HepG2 (cell line): ENCODE results near the gene FAR1. TPM values are rescaled to one million over a fixed set of nuclear protein-coding genes. Genes with fewer than 3 reads are reported as not detected.

ENCODE experiments used
- ATAC-seq: fragments of 200-7000 bp; cut with Tn5 transposase; 3 replicates; pipeline ENCODE4 v1.9.1; 2020; ENCODE audit warnings: mild to moderate bottlenecking, moderate library complexity
- BruUV-seq: library from RNA; stranded (reverse); fragments of 400-500 nt; replicated peaks from 2 replicates; lab custom pipeline; 2021; lab: Mats Ljungman, UMichigan
- CTCF ChIA-PET: fragments of 300-600 bp; formaldehyde crosslinking; extraction: SDS; loops from one replicate; lab custom pipeline; 2021; ENCODE audit warnings: low total read pairs, inconsistent platforms, low intra/inter-chr PET ratio; lab: Yijun Ruan, JAX
- POLR2A ChIA-PET: fragments of 350-600 bp; sonication (Branson Sonifier 250); formaldehyde crosslinking; loops from one replicate; lab custom pipeline; 2020; ENCODE audit warnings: antibody characterized with exemption, inconsistent platforms; lab: Yijun Ruan, JAX
- DNase-seq: peaks from one replicate; pipeline ENCODE4 v3.0.0-alpha.2; 2015; ENCODE audit warnings: low spot score
- FAIRE-seq: peaks from 3 replicates; lab custom pipeline; 2011; peaks lifted over from hg19 to GRCh38; lab: Jason Lieb, UNC
- H2AFZ ChIP-seq: one replicate; pipeline ENCODE4 v1.6.1; 2011; ENCODE audit warnings: low read length, inconsistent platforms
- H3K27ac ChIP-seq: fragments of 300-600 bp; 3 replicates; pipeline ENCODE4 v1.8.0; 2011; ENCODE audit warnings: mixed run types, mild to moderate bottlenecking, mixed read lengths, low read length, inconsistent platforms; ENCODE audit not compliant: insufficient read depth; ENCODE audit errors: extremely low read length
- H3K27me3 ChIP-seq, 2 experiments: fragments of 200-600 bp in 1 of 2; 2 replicates in 1 of 2; 3 replicates in 1 of 2; pipeline versions ENCODE4 v1.6.0 to v1.8.0; 2011; ENCODE audit warnings: low read length in 2 of 2, mild to moderate bottlenecking in 2 of 2, moderate library complexity in 2 of 2, inconsistent platforms in 1 of 2; ENCODE audit not compliant: insufficient read depth in 2 of 2, control insufficient read depth in 1 of 2
- H3K36me3 ChIP-seq, 2 experiments: fragments of 200-600 bp in 1 of 2; replicated peaks in 1 of 2; 2 replicates in 1 of 2; 3 replicates in 1 of 2; pipeline versions ENCODE4 v1.5.1 to v1.8.0; 2011; ENCODE audit warnings: low read length in 2 of 2, inconsistent platforms in 1 of 2; ENCODE audit not compliant: insufficient read depth in 2 of 2, control insufficient read depth in 1 of 2
- H3K4me1 ChIP-seq: 2 replicates; pipeline ENCODE4 v1.5.1; 2012; ENCODE audit warnings: low read length, inconsistent platforms; ENCODE audit not compliant: insufficient read depth
- H3K4me2 ChIP-seq: 2 replicates; pipeline ENCODE4 v1.6.0; 2011; ENCODE audit warnings: low read depth, low read length, inconsistent platforms
- H3K4me3 ChIP-seq, 3 experiments: fragments of 200-600 bp in 1 of 3; sonication (generic), shearing (Covaris generic) in 1 of 3; replicated peaks in 1 of 3; 2 replicates each; pipeline ENCODE4 v1.5.1; 2011 to 2016; ENCODE audit warnings: low read length in 3 of 3, inconsistent platforms in 2 of 3, low read depth in 2 of 3, mild to moderate bottlenecking in 2 of 3, control low read depth in 1 of 3, mixed read lengths in 1 of 3; ENCODE audit not compliant: insufficient read depth in 1 of 3
- H3K79me2 ChIP-seq: one replicate; pipeline ENCODE4 v1.6.1; 2011; ENCODE audit warnings: low read length, inconsistent platforms; ENCODE audit not compliant: insufficient read depth
- H3K9ac ChIP-seq: 2 replicates; pipeline ENCODE4 v1.6.0; 2011; ENCODE audit warnings: mild to moderate bottlenecking, low read depth, low read length, inconsistent platforms; ENCODE audit not compliant: insufficient read depth
- H3K9me3 ChIP-seq: 2 replicates; pipeline ENCODE4 v1.5.1; 2012; ENCODE audit warnings: mild to moderate bottlenecking, low read length
- H4K20me1 ChIP-seq: 2 replicates; pipeline ENCODE4 v1.6.0; 2011; ENCODE audit warnings: inconsistent platforms, mild to moderate bottlenecking, low read length, moderate library complexity; ENCODE audit not compliant: insufficient read depth
- AFF4 ChIP-seq: sonication (generic); formaldehyde crosslinking; IDR thresholded peaks from 2 replicates; pipeline ENCODE4 v1.4.0; 2020; ENCODE audit warnings: missing genetic modification reagents
- ASH2L ChIP-seq: fragments of 300-600, 200-600 bp; sonication (generic); IDR thresholded peaks from 2 replicates; pipeline ENCODE4 v1.7.0; 2017; ENCODE audit warnings: low read depth, mild to moderate bottlenecking, moderate library complexity, mixed read lengths, low read length; ENCODE audit not compliant: insufficient read length
- ATF7 ChIP-seq, 2 experiments: fragments of 450-650 bp in 1 of 2; sonication (generic) in 1 of 2; formaldehyde crosslinking in 1 of 2; IDR thresholded peaks; 2 replicates each; pipeline versions ENCODE4 v1.4.0 to v1.6.1; 2016 to 2020; ENCODE audit warnings: antibody characterized with exemption in 1 of 2, mild to moderate bottlenecking in 1 of 2, missing genetic modification reagents in 1 of 2
- ERF ChIP-seq: IDR thresholded peaks from 2 replicates; pipeline ENCODE4 v1.6.1; 2018; ENCODE audit warnings: missing biosample characterization, missing genetic modification reagents
- FOXJ3 ChIP-seq: sonication (generic); formaldehyde crosslinking; IDR thresholded peaks from 2 replicates; pipeline ENCODE4 v1.4.0; 2020; ENCODE audit warnings: missing genetic modification reagents, mild to moderate bottlenecking, borderline replicate concordance
- HMG20A ChIP-seq: IDR thresholded peaks from 2 replicates; pipeline ENCODE4 v1.6.1; 2016; ENCODE audit warnings: borderline replicate concordance
- MEIS2 ChIP-seq: sonication (generic); formaldehyde crosslinking; IDR thresholded peaks from 2 replicates; pipeline ENCODE4 v1.9.0; 2021; ENCODE audit warnings: mild to moderate bottlenecking, missing genetic modification reagents
- SMAD3 ChIP-seq: sonication (generic); formaldehyde crosslinking; IDR thresholded peaks from 2 replicates; pipeline ENCODE4 v1.4.0; 2020; ENCODE audit warnings: missing genetic modification reagents
- SMAD9 ChIP-seq: sonication (generic); formaldehyde crosslinking; IDR thresholded peaks from 2 replicates; pipeline ENCODE4 v1.5.1; 2020; ENCODE audit warnings: mild to moderate bottlenecking, missing genetic modification reagents
- ZBTB21 ChIP-seq: sonication (generic); formaldehyde crosslinking; IDR thresholded peaks from 2 replicates; pipeline ENCODE4 v1.4.0; 2020; ENCODE audit warnings: missing genetic modification reagents
- ZNF335 ChIP-seq: sonication (generic); formaldehyde crosslinking; IDR thresholded peaks from 2 replicates; pipeline ENCODE4 v1.4.0; 2020; ENCODE audit warnings: missing genetic modification reagents
- ZNF615 ChIP-seq: sonication (generic); formaldehyde crosslinking; IDR thresholded peaks from 2 replicates; pipeline ENCODE4 v1.5.0; 2020; ENCODE audit warnings: mild to moderate bottlenecking, missing genetic modification reagents, borderline replicate concordance
- WGBS: methylation state at CpG from one replicate; pipeline ENCODE4 v1.1.6; 2017; ENCODE audit warnings: low lambda C conversion rate; 5-methylcytosine and 5-hydroxymethylcytosine counted together
- in situ Hi-C: cut with HindIII; loops from 2 replicates; pipeline ENCODE4 v1.10.0; 2017; ENCODE audit warnings: low pct_unique_long_range_greater_than_20kb; ENCODE audit not compliant: extremely low pct_ligation_motif_present
- intact Hi-C: fragments of 100-400 bp; cut with micrococcal nuclease; formaldehyde crosslinking; loops from one replicate; pipeline ENCODE4 v1.10.0; 2022; ENCODE audit not compliant: unreplicated experiment
- polyA plus RNA-seq, 8 experiments: library from polyadenylated mRNA; depleted of rRNA in 3 of 8; stranded (reverse) in 7 of 8; unstranded in 1 of 8; fragments of >200 nt; fragmentation: Illumina TruSeq in 4 of 8; extraction: Trizol in 4 of 8; gene quantifications; 2 replicates each; pipeline versions ENCODE4 v1.2.1 to v1.2.3, GENCODE V29; 2011 to 2016; ENCODE audit warnings: low read depth in 4 of 8, missing spikeins in 1 of 8, mixed read lengths in 1 of 8; ENCODE audit not compliant: insufficient read depth in 1 of 8
- total RNA-seq, 5 experiments: library from RNA; depleted of rRNA; stranded (reverse); fragments of >200 nt; fragmentation: Illumina TruSeq; extraction: Trizol; gene quantifications; 2 replicates each; pipeline ENCODE4 v1.2.3, GENCODE V29; 2016; ENCODE audit warnings: low read depth in 1 of 5
- TF ChIP-seq, protein P1 (sequence below): sonication (generic); formaldehyde crosslinking; conservative IDR thresholded peaks from 2 replicates; pipeline ENCODE4 v1.4.0; 2020; ENCODE audit warnings: missing genetic modification reagents
- TF ChIP-seq, protein P2 (sequence below): sonication (generic); formaldehyde crosslinking; IDR thresholded peaks from 2 replicates; pipeline ENCODE4 v1.5.0; 2020; ENCODE audit warnings: missing genetic modification reagents
- TF ChIP-seq, protein P3 (sequence below): sonication (generic); formaldehyde crosslinking; IDR thresholded peaks from 2 replicates; pipeline ENCODE4 v1.5.1; 2020; ENCODE audit warnings: missing genetic modification reagents, mild to moderate bottlenecking, borderline replicate concordance

The FAR1 gene
- total and polyA plus RNA-seq, 2 of the 13 experiments (the other 11 are each of a cell fraction or from before 2014, with no cell fraction given) = 0.40 to 0.95 TPM

GRCh38 chr11:13762718-13763117 is 94.2 kb downstream of the FAR1 start:
- POLR2A ChIA-PET = no interaction called here

More at GRCh38 chr11:13762718-13763117, 94.2 kb downstream of the FAR1 start:
- H3K27me3 ChIP-seq = no peaks in the 10 kb centered on the region
- no TSS peak for BruUV-seq
- CTCF ChIA-PET = no interaction called here
- H3K4me2 ChIP-seq = no peak overlapping the region
- no peaks in the 10 kb centered on the region for H3K9me3 ChIP-seq
- H3K4me1 ChIP-seq = no peaks in the 10 kb centered on the region
- WGBS = 0% methylated on average over 1 of the region's 4 CpGs
- no peak overlapping the region for H2AFZ ChIP-seq
- no peak overlapping the region for H3K9ac ChIP-seq
- ATAC-seq (no peak), FAIRE-seq (no peak), DNase-seq (no peak)
- no peak for TF ChIP-seq ZNF335
- TF ChIP-seq ZNF615 (CRISPR knock-in tag) = no peak
- TF ChIP-seq SMAD9 (CRISPR knock-in tag) = no peak
- TF ChIP-seq ATF7 (IDR thresholded peaks at IDR 0.05) = no peak
- no peak for TF ChIP-seq ATF7 (CRISPR knock-in tag; IDR thresholded peaks at IDR 0.05)
- TF ChIP-seq HMG20A = no peak
- no peak for TF ChIP-seq ZBTB21 (CRISPR knock-in tag)
- no peak for TF ChIP-seq FOXJ3 (CRISPR knock-in tag)
- TF ChIP-seq, protein P1, sequence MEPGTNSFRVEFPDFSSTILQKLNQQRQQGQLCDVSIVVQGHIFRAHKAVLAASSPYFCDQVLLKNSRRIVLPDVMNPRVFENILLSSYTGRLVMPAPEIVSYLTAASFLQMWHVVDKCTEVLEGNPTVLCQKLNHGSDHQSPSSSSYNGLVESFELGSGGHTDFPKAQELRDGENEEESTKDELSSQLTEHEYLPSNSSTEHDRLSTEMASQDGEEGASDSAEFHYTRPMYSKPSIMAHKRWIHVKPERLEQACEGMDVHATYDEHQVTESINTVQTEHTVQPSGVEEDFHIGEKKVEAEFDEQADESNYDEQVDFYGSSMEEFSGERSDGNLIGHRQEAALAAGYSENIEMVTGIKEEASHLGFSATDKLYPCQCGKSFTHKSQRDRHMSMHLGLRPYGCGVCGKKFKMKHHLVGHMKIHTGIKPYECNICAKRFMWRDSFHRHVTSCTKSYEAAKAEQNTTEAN = no peak
- TF ChIP-seq, protein P2, sequence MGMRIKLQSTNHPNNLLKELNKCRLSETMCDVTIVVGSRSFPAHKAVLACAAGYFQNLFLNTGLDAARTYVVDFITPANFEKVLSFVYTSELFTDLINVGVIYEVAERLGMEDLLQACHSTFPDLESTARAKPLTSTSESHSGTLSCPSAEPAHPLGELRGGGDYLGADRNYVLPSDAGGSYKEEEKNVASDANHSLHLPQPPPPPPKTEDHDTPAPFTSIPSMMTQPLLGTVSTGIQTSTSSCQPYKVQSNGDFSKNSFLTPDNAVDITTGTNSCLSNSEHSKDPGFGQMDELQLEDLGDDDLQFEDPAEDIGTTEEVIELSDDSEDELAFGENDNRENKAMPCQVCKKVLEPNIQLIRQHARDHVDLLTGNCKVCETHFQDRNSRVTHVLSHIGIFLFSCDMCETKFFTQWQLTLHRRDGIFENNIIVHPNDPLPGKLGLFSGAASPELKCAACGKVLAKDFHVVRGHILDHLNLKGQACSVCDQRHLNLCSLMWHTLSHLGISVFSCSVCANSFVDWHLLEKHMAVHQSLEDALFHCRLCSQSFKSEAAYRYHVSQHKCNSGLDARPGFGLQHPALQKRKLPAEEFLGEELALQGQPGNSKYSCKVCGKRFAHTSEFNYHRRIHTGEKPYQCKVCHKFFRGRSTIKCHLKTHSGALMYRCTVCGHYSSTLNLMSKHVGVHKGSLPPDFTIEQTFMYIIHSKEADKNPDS = no peak
- TF ChIP-seq, protein P3, sequence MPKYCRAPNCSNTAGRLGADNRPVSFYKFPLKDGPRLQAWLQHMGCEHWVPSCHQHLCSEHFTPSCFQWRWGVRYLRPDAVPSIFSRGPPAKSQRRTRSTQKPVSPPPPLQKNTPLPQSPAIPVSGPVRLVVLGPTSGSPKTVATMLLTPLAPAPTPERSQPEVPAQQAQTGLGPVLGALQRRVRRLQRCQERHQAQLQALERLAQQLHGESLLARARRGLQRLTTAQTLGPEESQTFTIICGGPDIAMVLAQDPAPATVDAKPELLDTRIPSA (CRISPR knock-in tag) = no peak
- TF ChIP-seq ERF (CRISPR knock-in tag) = no peak
- TF ChIP-seq ASH2L = no peak
- no peak for TF ChIP-seq SMAD3
- TF ChIP-seq MEIS2 (CRISPR knock-in tag) = no peak
- no peak for TF ChIP-seq AFF4 (CRISPR knock-in tag)
- H4K20me1 ChIP-seq = no peaks in the 10 kb centered on the region
- no peaks in the 10 kb centered on the region for H3K79me2 ChIP-seq
- intact Hi-C loops = no loop called here
- in situ Hi-C loops = no loop called here
- no peak overlapping the region for H3K4me3 ChIP-seq
- H3K36me3 ChIP-seq = no peaks in the 10 kb centered on the region
- H3K27ac ChIP-seq = no peak overlapping the region
